ENCODE data around the gene COX15. TPM values are rescaled to one million over a fixed set of nuclear protein-coding genes. Genes with fewer than 3 reads are reported as not detected.

COX15 gene
- total and polyA plus RNA-seq, 7 donors = 17.4 to 35.0 (median 23.3) TPM

GRCh38 chr10:99770408-99771045 is 38.6 kb upstream of the COX15 start:
- Histone ChIP-seq H3K9me3 (no peaks in the 10 kb centered on the region), H3K27ac (no peak overlapping the region), H3K27me3 (no peaks in the 10 kb centered on the region), H3K4me1 (no peaks in the 10 kb centered on the region), H3K4me3 (no peak overlapping the region), H3K36me3 (no peaks in the 10 kb centered on the region)
- intact Hi-C loops (cut with DNase I) = no loop called here
- no peak for DNase-seq
- WGBS, 2 donors = 39 to 77% methylated on average over 4 of the region's 4 CpGs
- TF ChIP-seq EP300 (IDR thresholded peaks at IDR 0.05) = no peak
- no peak for TF ChIP-seq POLR2AphosphoS5 (IDR thresholded peaks at IDR 0.05)
- TF ChIP-seq CTCF (IDR thresholded peaks at IDR 0.05) = no peak
- no peak for TF ChIP-seq POLR2A (IDR thresholded peaks at IDR 0.05)

DNA sequence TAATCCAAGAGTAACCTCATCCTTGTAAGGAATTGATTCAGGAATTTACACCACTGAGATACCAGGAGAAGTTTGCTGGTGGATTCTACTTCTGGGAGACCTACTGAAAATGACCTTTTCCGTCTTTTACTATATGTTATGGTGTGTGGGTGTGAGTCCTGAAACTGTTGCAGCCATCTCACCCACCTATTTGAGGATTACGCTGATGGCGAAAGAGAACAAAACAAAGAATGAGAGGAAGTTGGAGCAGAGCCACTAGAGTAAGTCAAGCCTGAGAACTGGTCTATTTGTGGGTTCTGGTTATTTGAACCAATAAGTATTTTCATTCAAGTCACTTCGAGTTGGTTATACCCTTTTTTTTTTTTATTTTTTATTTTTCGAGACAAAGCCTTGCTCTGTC is 37.8 kb upstream of the COX15 start:
- WGBS, 2 donors = 91 to 93% methylated on average over 5 of the region's 5 CpGs
- Histone ChIP-seq H3K4me3 (no peak overlapping the region), H3K4me1 (no peaks in the 10 kb centered on the region), H3K27me3 (no peaks in the 10 kb centered on the region), H3K27ac (no peak overlapping the region), H3K36me3 (no peaks in the 10 kb centered on the region), H3K9me3 (no peaks in the 10 kb centered on the region)
- no peak for DNase-seq
- TF ChIP-seq POLR2AphosphoS5 (IDR thresholded peaks at IDR 0.05) (no peak), CTCF (IDR thresholded peaks at IDR 0.05) (no peak), POLR2A (IDR thresholded peaks at IDR 0.05) (no peak), EP300 (IDR thresholded peaks at IDR 0.05) (no peak)
- intact Hi-C loops (cut with DNase I) = no loop called here

DNA sequence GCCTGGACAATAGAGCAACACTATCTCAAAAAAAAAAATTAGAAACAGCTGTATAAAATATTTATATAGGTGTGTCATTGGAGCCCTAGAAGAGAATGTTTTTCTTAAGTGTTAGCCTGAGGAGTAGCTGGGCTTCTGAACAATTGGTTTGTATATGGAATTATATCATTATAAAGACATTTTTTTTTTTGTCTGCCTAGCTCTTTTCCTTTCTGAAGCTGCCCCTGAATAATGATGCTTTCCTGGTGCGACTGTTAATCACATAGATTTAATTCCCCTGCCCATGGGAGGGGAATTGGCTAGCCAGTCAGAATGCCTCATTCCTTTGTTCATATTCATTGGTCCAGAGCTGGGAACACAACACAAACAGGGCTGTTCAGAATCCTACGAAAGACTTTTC is 36.6 kb upstream of the COX15 start:
- Histone ChIP-seq H3K27me3 (no peaks in the 10 kb centered on the region), H3K4me1 (no peaks in the 10 kb centered on the region), H3K36me3 (no peaks in the 10 kb centered on the region), H3K4me3 (no peak overlapping the region), H3K9me3 (no peaks in the 10 kb centered on the region), H3K27ac (no peak overlapping the region)
- no peak for TF ChIP-seq CTCF (IDR thresholded peaks at IDR 0.05)
- TF ChIP-seq POLR2AphosphoS5 (IDR thresholded peaks at IDR 0.05) = no peak
- TF ChIP-seq EP300 (IDR thresholded peaks at IDR 0.05) = no peak
- no peak for TF ChIP-seq POLR2A (IDR thresholded peaks at IDR 0.05)
- no peak for DNase-seq
- 89 to 91% methylated on average over 2 of the region's 2 CpGs for WGBS, 2 donors
- intact Hi-C loops (cut with DNase I) = no loop called here

DNA sequence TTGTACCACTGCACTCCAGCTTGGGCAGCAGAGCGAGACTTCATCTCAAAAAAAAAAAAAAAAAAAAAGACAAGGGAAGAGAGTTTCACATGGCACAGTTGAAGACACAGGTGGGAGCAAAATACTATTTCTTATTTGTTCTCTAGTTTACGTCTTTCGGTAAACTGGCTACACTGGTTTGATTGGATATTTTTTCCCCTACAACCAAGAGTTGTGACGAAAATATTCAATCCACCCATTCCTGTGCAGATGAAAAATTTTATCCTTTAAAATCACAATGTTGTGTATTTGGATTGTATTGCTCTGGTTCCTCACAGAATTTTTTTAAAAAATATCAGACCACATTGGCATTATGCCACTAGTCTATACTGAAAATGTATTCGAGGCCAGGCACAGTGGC is 36.0 kb upstream of the COX15 start:
- Histone ChIP-seq H3K27me3 (no peaks in the 10 kb centered on the region), H3K9me3 (no peaks in the 10 kb centered on the region), H3K27ac (no peak overlapping the region), H3K36me3 (no peaks in the 10 kb centered on the region), H3K4me3 (no peak overlapping the region), H3K4me1 (no peaks in the 10 kb centered on the region)
- intact Hi-C loops (cut with DNase I) = no loop called here
- no peak for TF ChIP-seq POLR2A (IDR thresholded peaks at IDR 0.05)
- TF ChIP-seq CTCF (IDR thresholded peaks at IDR 0.05) = no peak
- no peak for TF ChIP-seq POLR2AphosphoS5 (IDR thresholded peaks at IDR 0.05)
- TF ChIP-seq EP300 (IDR thresholded peaks at IDR 0.05) = no peak
- no peak for DNase-seq
- 62 to 72% methylated on average over 5 of the region's 5 CpGs for WGBS, 2 donors

DNA sequence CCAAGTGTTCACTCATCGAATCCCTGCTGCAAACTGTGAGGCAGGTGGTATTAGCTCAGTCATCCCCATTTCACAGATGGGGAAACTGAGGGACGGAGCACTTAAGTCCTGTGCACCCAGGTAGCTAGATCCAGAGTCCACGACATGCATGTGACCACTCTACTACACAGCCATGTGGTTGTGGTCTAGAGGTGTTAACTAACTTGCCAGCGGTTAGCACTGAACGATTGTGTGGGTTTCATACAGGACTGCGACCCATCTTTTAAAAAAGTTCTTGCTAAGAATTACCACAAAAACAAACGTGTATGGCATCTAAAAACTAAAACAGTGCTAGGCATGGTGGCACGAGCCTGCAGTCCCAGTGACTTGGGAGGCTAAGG is 34.4 kb upstream of the COX15 start:
- Histone ChIP-seq H3K4me1 (no peaks in the 10 kb centered on the region), H3K36me3 (no peaks in the 10 kb centered on the region), H3K27me3 (no peaks in the 10 kb centered on the region), H3K27ac (no peak overlapping the region), H3K9me3 (no peaks in the 10 kb centered on the region), H3K4me3 (no peak overlapping the region)
- 70 to 72% methylated on average over 8 of the region's 8 CpGs for WGBS, 2 donors
- DNase-seq = no peak
- intact Hi-C loops (cut with DNase I) = no loop called here
- TF ChIP-seq EP300 (IDR thresholded peaks at IDR 0.05) (no peak), POLR2A (IDR thresholded peaks at IDR 0.05) (no peak), CTCF (IDR thresholded peaks at IDR 0.05) (no peak)
